Stimulated activated CD4-positive, alpha-beta T cell treated with anti-CD3 and anti-CD28 coated beads, Interleukin-4, amount 100 ng/mL, for 4 hours (primary cell): ENCODE results near the gene SEC22B.
"Not testable (repeated sequence)": the region's sequence is repeated elsewhere in the genome, so short reads cannot be mapped to it uniquely, and the experiment has no call there.

Experiments
- DNase-seq, 2 experiments: peaks; one replicate each; pipeline ENCODE4 v3.0.0-alpha.2; 2020

The SEC22B gene

DNA sequence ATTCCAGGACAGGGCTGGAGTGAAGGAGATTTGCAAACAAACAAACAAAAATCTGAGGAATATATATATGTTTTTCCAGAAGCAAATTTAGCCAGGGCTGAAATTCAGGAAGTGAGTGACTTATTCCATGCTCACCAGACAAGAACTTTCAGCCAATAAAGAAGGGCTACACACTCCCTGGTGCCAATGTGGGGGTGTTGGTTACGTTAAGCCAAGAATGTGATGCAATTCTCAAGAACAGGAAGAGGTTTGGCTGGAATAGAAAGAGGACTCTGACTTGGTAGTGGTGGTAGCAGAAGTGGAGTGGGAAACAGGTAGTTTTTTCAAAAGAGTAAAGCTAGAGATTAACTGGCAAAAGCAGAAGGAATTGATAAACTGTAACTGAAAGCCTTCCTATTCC, 31.7 kb downstream of the SEC22B start:
- DNase-seq = not testable (repeated sequence)

DNA sequence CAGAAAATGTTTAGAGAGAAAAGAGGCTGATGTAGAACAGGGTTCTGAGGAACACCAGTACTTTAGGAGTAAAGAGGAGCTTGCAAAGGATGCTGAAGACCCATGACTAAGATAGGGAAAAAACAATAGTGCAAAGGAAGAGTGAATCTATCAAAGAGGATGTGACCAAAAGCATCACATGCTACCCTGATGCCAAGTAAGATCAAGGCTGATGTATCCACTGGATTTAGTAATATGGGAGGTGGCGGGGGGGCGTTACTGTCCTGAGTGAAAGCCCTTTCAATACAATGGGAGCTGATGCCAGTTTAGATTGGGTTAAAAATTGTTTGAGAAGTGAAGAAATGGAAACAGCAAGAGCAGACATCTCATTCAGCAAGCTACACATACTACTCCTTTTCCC, 32.2 kb downstream of the SEC22B start:
- not testable (repeated sequence) for DNase-seq

- DNase-seq = not testable (repeated sequence)
These were observed 33.0 kb downstream of the SEC22B start for GRCh38 chr1:120143334-120143733.

DNA sequence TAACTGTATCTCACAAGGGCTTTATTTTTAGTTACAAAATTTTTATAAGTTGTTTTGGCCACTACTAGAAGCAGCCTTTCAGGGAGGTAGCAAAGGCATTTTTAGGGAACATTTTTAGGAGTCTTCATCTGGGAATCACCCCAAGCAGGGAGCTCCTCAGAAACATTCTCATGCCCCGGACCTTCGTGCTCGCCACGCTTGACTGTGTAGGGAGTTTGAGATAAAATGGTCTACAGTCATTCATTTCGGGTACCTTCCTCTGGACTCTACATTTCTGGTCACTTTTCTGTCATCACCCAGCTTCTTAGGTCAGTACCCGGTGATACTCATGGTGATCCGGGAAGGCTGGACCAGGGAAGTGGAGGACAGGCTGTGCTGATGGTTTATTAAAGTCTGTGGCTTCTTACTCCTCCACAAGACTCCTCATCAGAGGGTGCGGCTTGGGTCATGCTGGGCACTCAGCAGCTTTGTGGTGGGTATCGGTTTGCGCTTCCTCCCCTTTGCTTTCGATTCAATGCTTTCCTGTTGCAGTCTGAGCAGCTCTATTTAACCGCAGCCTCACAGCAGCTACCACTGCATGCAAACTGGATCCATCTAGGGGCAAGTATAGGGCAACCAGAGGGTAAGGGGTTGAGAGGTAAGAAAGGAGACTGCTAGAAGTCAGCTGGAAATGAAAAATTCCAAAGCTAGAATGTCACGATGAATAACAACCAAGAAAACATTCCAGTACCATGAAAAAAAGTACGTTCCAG, 33.6 kb downstream of the SEC22B start:
- peak; percentile 9 to 56 for DNase-seq

- not testable (repeated sequence) for DNase-seq
These were observed 34.5 kb downstream of the SEC22B start for GRCh38 chr1:120141865-120142264.

- DNase-seq = not testable (repeated sequence)
These were observed 35.6 kb downstream of the SEC22B start for GRCh38 chr1:120140656-120141265.

GRCh38 chr1:120136086-120136485, 40.2 kb downstream of the SEC22B start:
- not testable (repeated sequence) for DNase-seq

GRCh38 chr1:120133928-120134325, 42.4 kb downstream of the SEC22B start:
- not testable (repeated sequence) for DNase-seq

GRCh38 chr1:120133228-120133927, 42.9 kb downstream of the SEC22B start:
- no peak for DNase-seq

- DNase-seq = not testable (repeated sequence)
These were observed 43.9 kb downstream of the SEC22B start for GRCh38 chr1:120132406-120132763.

DNA sequence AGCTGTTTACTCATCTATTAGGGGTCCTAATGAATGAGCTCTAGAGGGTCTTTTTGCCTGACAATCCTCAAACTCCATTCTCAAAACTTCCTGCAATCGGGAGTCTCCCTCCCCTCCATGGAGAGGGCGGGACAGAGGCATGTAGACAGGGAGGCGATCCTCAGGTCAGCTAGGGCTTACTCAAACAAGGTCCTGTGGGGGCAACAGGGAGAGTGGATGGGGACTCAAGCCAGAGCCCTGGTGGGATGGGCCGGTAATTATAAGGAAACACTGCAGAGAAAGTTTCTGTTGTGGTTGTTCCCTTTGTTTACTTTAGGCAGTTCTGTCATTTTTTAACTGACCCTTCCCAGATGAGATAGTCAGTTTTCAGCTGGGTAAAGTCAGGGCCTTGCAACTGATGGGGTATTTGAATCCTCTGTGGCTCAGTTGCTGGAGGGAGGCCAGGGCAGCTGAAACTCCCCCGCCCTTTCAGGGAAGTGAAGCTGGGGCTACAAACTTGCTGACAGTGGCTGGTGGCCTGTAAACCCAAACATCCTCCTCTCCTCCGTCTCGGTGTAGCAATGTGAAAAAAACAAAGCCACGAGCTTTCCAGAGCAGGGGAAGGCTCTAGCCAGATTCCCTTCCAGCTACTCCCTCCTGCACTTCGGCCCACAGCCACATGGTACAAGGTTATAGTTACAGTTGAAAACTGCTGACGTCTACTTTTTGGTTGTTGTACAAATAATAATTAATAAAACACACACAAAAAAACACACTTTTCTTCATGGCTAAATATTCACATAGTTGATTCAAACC, 44.5 kb downstream of the SEC22B start:
- DNase-seq = not testable (repeated sequence)

DNA sequence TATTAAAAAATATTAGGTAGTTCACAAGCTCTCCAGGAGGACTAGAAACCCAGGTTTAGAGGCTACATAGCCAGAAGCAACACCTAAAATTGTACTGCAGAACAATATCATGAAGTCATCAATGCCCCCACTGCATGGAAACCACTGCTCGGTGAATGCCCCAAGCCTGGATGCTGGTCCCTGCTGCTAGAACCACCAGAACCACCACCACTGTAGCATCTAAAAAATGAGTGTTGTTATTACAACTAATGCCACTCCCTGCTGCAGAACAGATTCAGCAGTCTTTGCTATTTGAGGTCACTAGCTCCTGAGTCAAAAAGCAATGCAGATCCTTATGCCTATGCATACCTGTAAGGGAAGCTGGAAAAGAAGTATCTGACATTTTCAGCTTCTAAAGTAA, 48.4 kb downstream of the SEC22B start:
- DNase-seq = not testable (repeated sequence)

GRCh38 chr1:120126216-120126615, 50.1 kb downstream of the SEC22B start:
- not testable (repeated sequence) for DNase-seq

DNA sequence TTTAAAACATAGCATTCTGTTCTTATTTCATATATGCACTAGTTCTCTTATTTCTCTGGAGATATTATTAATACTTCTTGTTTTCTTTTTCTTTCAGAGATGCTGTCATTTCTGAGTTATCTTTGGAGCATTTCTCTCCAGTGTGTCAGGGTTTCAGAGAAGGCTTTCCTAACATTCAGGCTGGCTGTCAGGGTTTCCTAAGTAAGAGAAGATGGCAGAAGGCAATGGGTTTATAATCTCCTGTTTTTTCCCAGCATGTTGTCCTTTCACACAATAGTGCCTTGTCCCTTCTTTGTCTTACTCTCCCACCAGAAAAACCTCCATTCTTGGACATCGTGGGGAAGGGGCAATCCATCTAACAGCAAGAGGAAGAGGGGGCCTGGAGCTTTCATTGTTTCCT, 51.7 kb downstream of the SEC22B start:
- not testable (repeated sequence) for DNase-seq

DNA sequence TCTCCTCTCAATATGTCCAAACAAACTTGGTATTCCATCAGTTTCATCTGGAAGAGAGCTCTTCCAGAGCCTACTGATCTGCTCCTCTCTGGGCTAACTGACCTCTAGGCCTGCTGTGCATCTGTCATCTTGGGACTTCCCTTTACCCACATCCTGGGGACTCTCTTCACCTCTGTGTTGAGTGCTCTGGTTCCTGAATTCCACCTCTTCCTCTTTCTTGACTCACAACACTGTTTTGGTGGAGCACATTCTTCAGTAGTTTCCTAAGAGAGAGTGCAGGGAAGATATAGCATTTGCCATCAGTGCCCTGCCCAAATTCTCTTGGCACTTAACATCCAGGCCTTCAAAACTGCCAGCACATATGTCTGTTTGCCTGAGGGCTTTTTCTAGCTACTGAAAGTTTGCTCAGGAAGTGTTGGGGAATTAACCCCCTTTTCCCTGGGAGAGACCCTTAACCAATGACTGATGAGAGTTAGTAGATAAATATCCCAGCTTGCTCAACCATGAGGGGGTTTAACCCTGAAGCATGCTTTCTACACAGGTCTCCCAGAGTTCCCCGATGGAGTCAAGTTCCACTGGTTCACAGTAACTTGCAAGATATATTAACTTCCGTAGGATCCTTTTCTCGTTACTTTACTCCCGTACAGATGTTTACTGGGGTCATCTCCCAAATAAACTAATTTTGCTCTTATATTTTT, 52.4 kb downstream of the SEC22B start:
- DNase-seq = not testable (repeated sequence)

DNA sequence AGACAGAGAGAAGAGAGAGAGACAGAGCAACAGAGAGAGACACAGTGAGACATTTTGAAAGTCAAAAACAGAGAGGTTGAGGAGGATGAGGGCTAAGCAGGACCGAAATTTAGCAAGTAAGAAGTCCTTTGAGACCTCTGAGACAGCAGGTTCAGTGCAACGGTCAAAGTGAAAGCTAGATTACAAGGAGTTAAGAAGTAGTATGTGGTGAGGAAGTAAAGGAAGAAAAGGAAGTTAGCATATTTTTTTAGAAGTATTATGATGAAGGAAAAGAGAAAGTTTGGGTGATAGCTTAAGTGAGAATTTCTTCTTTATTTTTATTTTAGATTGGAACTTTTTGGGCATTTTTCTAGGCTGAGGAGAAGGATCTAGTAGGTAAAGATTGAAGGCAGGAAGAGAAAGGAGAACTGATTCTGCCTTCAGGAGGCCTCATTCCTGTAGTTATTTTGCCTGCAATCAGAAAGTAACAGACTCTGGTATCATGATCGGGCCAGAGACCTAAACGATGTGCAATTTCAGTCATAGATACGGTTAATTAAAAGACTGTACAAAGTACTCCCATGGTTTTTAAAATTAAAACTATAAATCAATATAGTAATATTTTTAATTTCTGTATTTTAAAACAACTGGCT, 53.9 kb downstream of the SEC22B start:
- not testable (repeated sequence) for DNase-seq

- not testable (repeated sequence) for DNase-seq
These were observed 54.5 kb downstream of the SEC22B start for GRCh38 chr1:120121830-120122229.

GRCh38 chr1:120120525-120120924, 55.8 kb downstream of the SEC22B start:
- DNase-seq = not testable (repeated sequence)

DNA sequence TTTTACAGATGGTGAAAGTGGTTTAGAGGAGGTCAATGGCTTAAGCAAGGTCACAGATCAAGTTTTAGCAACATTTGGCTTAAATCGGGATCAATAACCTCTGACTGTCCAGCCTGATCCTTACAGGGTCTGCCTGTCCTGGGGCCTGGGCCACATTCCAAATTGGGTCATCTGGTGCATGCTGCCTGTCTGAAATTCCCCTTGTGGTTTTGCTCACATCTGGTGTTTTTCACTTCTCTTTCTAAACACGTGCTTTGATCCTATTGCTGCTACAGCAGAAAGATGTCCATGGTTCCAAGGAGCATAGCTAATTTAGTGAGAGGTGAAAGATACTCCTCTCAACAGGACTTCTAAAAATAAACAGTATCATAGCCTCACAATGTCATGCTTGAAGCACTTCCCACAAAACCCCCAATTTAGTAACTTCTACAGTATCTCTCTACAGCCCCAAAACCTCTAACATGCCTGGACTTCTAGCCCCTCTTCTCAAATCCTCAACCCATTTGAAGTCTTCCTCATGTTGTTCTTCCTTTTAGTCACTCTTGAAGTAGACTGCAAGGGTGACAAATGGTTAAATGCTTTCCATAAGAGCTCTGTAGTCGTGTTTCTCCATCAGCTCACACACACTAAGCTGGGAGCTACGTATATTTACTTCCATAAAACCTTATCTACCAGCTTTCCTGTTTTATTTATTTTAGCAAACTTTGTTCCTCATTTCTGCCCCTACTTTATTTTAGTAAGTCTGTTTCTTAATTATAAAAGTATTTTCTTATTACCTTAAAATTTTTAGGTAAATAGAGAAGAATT, 58.7 kb downstream of the SEC22B start:
- not testable (repeated sequence) for DNase-seq

- not testable (repeated sequence) for DNase-seq
These were observed 60.2 kb downstream of the SEC22B start for GRCh38 chr1:120116094-120116493.

- not testable (repeated sequence) for DNase-seq
These were observed 63.2 kb downstream of the SEC22B start for GRCh38 chr1:120113134-120113533.
